GM19238 (cell line): ENCODE data around the gene ITCH.
"Not testable (repeated sequence)": the region's sequence is repeated elsewhere in the genome, so short reads cannot be mapped to it uniquely, and the experiment has no call there.

Experiments
- DNase-seq: peaks from one replicate; pipeline ENCODE4 v3.0.0; 2011; ENCODE audit warnings: low spot score; ENCODE audit not compliant: insufficient read length

The ITCH gene

GRCh38 chr20:34507702-34508413 lies 144.8 kb downstream of the ITCH start:
- no peak for DNase-seq

DNA sequence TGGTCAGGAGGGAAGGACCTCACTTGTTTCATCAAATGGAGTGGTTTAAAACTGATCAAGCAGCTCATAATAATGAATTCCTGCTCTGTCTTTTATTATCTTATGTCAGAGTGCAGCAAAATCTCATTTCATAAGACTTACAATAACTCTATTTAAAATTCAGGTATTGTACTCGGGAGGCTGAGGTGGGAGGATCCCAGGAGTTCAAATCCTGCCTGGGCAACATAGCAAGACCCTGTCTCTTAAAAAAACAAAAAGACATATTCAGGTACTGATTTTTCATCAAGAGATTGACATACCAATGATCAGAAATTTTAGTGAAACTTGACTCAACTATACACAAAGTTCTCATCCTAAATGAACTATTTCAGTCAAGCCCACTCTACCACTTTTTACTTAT lies 147.5 kb downstream of the ITCH start:
- no peak for DNase-seq

GRCh38 chr20:34511891-34512265 lies 148.8 kb downstream of the ITCH start:
- DNase-seq, result no peak

DNA sequence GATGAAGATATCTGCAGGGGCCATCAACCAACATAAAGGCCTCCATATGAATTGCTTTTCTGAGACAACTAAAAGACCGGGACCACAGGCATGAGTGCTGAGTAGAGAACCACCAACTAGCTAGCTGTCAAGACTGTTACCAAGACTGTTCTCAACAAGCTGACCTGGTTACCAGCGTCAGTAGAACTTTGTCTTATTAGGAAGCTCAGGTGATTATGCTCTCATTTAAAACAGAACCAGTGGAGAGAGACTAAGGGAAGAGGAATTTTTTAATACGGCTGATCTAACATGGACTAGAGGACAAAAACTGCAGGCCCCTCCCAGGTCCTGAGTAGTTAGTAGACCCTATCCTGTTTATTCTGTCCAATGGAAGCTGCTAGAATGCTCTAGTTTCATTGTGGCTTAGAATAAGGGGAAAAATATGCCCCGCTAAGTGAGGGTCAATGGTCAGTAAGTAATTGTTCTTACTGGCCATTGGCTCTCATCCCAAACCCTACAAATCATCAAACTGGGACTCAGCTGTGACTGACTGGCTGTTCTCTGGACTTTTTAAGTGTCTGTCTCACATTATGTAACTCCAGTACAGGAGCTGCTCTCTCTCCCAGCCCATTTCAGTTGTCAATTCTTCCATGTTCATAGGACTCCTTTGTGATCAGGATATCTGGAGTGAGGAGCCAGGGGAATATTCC lies 149.3 kb downstream of the ITCH start:
- no peak for DNase-seq

- no peak for DNase-seq
Measured at GRCh38 chr20:34512955-34513419, 149.9 kb downstream of the ITCH start.

- not testable (repeated sequence) for DNase-seq
Measured at GRCh38 chr20:34514034-34514433, 151.0 kb downstream of the ITCH start.

- DNase-seq, result no peak
Measured at GRCh38 chr20:34514897-34515483, 151.9 kb downstream of the ITCH start.

DNA sequence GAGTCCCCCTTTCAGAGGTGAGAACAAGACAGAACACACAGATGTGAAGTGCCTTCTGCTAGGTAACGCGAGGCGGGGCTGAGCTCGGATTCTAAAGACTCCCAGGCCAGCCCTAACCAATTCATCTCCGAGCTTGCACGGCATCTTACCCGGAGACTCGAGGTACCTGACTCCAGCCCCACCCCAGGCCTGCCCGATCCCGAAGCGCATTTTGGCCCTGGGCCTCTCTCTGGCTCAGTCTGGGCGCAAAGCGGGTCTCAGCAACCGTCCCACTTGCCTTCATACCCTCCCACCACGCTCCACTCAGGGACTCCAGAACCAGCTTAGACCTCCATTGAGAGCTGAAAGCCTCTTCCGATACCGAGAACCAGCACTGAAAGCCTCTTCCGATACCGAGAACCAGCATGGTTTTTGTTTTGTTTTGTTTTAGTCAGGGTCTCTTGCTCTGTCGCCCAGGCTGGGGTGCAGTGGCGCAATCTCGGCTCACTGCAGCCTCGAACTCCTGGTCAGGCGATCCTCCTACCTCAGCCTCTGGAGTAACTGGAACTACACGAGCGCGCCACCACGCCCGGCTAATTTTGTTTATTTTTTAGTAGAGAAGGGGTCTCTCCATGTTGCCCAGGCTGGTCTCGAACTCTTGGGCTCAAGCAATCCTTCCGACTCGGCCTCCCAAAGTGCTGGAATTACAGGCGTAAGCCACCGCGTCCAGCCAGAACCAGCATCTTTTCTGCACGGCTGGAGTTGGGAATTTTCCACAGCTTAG lies 152.6 kb downstream of the ITCH start:
- DNase-seq, result peak; percentile 51

- peak; percentile 69 for DNase-seq
Measured at GRCh38 chr20:34516247-34517113, 153.4 kb downstream of the ITCH start, which contains the start of gene DYNLRB1. Gene DYNLRB1, plus strand, starts transcription at chr20:34516422. Its CDS starts 37 bp downstream, at chr20:34516459.

- DNase-seq, result no peak
Measured at GRCh38 chr20:34517114-34517505, 154.0 kb downstream of the ITCH start.

- DNase-seq, result not testable (repeated sequence)
Measured at GRCh38 chr20:34518863-34519262, 155.8 kb downstream of the ITCH start.

GRCh38 chr20:34519841-34520240 lies 156.8 kb downstream of the ITCH start:
- DNase-seq, result not testable (repeated sequence)

DNA sequence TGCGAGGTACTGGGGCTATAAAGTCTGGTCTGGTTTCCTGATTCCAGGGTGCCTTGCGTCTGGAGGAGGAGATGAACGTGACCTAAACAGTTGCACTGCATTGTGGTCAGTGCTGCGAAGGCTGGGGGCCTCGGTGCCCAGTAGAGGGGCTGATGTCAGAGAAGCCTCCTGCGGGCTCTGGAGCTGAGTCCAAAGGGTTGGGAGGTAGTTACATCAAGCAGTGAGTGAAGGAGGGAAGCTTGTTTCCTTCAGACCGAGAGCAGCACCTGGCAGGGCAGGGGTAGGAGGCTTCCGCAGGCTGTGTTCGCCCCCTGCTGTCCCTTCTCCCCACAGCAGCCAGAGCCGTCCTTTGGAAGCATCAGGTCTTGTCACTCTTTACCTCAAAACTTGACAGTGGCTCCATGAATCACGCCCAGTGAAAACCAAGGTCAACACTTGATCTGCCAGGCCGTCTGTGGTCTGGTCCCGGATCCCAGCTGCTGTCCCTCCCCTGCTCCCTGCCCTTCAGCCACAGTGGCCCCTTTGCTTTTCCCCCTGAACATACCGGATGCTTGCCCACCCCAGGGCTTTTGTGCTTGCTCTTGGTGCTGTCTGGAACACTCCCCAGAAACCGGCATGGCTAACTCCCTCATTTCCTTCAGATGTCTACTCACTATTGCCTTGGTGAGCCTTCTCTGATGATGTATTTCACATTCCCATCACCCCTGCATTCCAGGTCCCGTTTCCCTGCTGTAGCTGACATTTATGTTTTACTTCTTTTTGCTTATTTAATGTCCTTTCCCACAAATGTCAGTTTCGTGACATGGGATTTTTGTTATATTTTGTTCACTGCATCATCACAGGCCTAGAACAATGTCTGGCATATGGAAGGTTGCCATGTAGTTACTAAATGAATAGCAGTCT lies 160.1 kb downstream of the ITCH start:
- DNase-seq, result peak; percentile 51

DNA sequence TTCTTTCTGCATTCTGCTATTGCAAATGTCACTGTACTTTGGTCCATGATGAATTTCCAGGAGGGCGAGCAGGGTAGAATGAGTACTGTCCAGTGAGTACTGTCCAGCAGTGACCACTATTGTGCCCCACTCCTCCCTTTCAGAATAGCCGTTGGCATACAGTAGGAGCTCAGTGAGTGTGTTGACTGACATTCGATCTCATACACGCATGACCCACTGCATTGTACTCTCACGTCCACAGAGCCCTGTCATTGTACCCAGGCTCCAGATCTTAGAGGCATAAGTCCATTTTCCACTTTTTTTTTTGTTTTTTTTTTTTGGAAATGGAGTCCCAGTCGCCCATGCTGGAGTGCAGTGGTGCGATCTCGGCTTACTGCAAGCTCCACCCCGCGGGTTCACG lies 161.4 kb downstream of the ITCH start:
- DNase-seq, result no peak

DNA sequence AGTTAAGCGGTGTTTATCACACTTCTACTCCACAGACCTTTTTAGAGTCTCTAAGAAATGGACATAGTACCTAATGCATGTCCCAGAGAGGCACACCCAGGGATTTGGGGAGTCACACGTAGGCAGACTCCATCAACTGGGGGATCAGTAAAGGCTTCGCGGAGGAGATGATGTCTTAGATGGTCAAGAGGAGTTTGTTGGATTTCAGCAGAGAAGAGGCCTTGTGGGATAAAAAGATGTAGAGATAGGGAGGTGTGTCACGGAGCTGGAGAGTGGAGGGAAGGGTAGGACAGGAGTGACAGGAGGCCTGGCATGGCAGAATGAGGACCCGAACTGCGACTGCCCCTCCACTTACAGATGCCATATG lies 162.3 kb downstream of the ITCH start:
- DNase-seq, result no peak

DNA sequence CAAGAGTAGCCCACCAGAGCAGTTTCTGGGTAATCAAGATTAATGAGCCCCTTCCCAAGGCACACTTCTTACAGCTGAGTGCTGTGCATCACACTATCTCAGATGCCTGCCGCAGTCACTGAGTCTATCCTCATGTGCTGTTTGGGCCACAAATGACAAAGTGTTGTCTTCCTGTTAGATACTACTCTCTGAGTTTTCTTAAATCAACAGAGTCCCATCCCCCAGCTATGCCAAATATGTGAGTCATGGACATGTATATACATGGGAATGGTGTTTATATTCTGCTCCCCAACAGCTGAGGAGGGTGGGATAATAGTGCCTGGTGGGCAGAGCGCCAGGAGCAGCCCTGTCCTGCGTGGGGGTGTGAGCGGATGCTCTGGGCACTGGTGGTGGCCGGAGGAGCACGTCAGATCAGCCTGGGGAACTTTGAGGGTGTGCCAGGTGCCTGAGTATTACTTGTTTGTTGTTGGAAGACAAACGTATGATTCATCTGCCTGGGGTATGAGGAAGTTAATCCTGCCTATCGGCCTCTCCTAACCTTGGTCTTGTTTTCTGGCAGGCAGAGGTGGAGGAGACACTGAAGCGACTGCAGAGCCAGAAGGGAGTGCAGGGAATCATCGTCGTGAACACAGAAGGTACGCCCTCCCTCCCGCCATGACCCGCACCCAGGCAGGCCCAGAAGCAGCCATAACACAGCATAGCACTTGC lies 162.8 kb downstream of the ITCH start:
- no peak for DNase-seq

DNA sequence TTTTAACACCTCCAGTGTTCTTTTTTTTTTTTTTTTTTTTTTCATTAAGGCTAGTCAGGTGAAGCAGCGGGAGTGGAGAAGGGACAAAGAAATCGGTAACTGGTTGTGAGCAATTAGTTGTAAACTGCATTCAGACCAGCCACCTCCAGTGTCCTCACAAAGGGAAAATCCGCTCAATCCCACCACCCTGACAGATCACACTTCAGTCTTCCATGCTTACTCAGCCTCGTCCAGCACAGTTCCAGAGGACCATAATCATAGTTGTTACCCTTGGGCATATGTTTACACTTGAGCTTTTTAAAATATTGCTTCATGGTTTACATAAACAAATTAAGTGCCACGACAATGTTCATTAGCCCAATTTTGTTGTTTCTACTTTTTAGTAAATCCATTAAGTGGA lies 163.4 kb downstream of the ITCH start:
- DNase-seq, result no peak

DNA sequence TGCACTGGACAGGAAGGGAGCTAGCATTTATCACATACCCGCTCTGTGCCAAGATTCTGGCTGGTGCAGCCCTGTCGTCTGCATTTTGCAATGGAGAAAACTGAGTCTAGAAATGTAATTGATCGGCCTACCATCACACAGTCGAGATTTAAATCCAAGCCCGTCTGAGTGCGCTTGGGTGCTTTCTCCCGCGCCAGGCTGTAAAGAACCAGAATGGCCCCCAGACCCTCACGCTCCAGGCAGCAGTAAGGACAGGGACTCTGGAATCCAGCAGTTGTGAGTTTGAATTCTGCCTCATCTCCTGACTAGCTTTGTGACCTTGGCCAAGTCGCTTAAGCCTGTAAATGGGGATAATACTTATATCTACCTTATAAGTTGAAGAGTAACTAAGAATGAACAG lies 163.9 kb downstream of the ITCH start:
- no peak for DNase-seq

- DNase-seq, result no peak
Measured at GRCh38 chr20:34528921-34529297, 165.8 kb downstream of the ITCH start.
